ENCODE results near the gene PRR14.

Gene PRR14

DNA sequence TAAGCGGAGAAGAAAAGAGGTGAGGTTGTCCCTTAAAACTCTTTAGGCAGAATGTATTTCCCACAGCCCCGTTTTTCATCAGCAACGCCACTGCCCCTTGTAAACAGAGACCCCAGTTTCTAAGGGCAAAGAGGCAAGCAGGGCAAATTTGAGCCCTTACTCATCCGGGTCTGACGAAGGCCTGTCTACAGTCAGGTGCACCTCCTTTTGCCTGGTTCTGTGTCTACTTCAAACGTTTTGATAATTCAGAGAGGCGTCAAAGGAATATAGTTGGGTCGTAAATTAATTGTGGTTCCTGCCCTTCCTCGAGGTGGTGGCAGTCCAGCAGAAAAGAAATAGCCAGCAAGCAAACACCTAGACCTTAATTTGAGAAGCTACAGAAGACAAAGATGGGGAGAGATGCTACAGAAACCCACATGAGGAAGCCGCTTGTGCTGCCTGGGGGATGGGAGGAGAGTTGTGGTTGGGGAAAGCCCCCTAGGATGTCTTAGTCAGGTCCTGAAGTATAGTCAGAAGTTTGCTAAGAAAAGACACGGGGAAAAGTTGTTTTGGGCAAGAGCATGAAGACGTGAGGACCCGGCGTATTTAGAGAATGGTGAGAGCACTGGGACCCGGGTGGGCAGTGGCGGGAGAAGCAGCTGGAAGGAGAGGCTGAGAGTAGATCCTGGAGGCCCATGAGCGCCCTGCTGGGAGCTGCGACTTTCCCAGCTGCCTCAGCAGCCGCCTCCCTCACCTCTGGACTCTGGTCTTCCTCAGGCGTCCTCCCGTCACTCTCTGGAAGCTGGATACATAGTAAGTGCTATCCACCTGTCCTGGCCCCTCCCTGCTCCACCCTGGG lies 9.9 kb downstream of the PRR14 start:
- peak; percentile 87 for DNase-seq

GRCh38 chr16:30662449-30662848 lies 11.7 kb downstream of the PRR14 start:
- DNase-seq = no peak

- no peak for DNase-seq
Observed at GRCh38 chr16:30663038-30663437, 12.3 kb downstream of the PRR14 start.

- no peak for DNase-seq
Observed at GRCh38 chr16:30663820-30664219, 13.1 kb downstream of the PRR14 start.

GRCh38 chr16:30664616-30665109 lies 13.9 kb downstream of the PRR14 start:
- DNase-seq = no peak

GRCh38 chr16:30665155-30665829 lies 14.5 kb downstream of the PRR14 start:
- DNase-seq = no peak

- no peak for DNase-seq
Observed at GRCh38 chr16:30665830-30666190, 15.1 kb downstream of the PRR14 start.

DNA sequence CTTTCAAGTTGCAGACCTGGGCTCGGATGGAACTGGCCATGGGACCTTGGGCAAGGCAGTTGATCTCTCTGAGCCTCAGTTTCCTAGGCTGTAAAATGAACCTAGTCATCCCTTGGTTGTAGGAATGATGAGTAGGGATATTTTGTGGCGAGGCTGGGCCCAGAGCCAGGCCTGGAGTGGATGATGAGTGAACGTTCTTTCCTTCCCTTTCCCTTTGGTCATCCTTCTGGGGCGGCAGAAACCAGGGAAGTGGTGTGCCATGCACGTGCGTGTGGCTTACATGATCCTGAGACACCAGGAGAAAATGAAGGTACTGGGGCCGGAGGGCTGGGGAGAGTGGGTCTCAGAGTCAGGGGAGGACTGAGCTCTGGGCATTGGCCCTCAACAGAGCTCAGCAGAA lies 15.9 kb downstream of the PRR14 start:
- no peak for DNase-seq

GRCh38 chr16:30667361-30667905 lies 16.7 kb downstream of the PRR14 start:
- no peak for DNase-seq

- DNase-seq = no peak
Observed at GRCh38 chr16:30668393-30668792, 17.6 kb downstream of the PRR14 start.

- DNase-seq = no peak
Observed at GRCh38 chr16:30669026-30669902, 18.5 kb downstream of the PRR14 start.

- no peak for DNase-seq
Observed at GRCh38 chr16:30669903-30670824, 19.4 kb downstream of the PRR14 start.

- no peak for DNase-seq
Observed at GRCh38 chr16:30675143-30675542, 24.4 kb downstream of the PRR14 start.

DNA sequence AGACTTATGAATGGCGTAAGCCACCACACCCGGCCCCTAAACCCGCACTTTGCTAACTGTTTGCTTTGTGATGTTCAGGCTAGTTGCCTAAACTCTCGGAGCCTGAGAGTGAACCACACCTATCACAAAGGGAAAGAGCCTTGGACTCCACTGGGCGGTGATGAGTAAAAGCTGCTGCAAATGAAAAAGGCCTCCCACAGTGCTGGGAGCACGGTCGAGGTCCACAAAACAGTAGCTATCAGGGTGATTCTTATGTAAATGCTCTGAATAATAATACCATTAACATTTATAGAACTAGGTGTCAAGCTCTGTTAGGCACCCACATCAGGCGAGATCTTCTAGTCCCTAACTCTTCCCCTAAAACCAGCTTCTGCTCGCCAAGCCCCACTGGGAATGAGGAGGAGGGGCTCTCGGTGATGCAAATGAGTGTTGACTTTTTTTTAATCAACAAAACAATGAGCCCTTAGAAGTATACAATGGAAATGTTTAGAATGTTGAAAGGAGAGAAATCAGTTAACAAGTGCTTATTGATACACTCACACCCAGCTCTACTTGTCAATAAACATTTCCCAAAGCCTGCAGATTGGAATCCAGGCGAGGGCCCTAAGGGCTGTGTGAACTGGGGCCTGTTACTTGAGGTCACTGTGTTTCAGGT lies 27.3 kb downstream of the PRR14 start:
- DNase-seq = no peak

DNA sequence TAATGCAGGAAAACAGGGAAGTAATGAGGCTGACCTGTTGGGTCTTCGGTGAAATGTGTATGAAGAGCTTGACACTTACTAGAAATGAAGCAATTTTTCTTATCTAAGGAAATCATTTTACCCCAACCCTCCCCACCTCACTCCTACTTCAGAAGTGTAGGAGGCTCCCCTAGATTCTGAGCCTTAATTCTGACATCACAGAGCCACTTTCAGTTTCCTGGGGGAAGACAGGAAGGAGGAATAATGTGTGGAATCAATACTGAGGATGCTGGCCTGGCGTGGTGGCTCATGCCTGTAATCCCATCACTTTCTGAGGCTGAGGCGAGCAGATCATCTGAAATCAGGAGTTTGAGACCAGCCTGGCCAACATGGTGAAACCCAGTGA lies 27.8 kb downstream of the PRR14 start:
- no peak for DNase-seq

DNA sequence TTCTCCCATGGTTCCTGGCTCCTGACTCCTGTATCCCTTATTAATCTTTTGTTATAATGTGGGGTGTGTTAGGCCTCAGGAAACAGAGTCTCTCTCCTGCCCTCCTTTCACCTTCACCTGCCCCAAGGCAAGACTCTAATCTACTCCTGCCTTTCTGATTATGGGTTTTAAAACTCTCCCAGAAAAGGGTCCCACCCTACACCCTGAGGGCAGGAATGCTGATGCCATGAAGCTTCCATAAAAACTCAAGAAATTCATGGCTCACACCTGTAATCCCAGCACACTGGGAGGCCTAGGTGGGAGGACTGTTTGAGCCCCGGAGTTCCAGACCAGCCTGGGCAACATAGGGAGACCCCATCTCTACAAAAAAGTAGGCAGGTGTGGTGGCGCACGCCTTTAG lies 29.6 kb downstream of the PRR14 start:
- DNase-seq = no peak

DNA sequence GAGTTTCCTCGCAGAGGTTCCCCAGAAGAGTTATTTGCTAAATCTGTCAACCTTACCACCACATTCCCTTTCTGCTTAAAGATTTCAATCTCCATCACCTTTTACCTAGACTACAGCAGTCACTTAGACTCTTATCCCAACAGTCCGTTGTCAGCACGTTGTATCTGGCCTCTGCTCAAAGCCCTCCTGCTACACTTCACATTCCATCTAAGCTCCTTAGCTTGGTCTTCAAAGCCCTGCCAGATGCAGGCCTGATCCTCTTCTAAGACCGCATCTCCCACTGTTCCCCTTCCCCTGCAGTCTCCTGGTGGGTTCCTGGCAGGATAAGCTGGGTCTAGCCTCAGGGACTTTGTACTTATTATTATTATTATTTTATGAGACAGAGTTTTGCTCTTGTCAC lies 37.9 kb downstream of the PRR14 start:
- DNase-seq = no peak

DNA sequence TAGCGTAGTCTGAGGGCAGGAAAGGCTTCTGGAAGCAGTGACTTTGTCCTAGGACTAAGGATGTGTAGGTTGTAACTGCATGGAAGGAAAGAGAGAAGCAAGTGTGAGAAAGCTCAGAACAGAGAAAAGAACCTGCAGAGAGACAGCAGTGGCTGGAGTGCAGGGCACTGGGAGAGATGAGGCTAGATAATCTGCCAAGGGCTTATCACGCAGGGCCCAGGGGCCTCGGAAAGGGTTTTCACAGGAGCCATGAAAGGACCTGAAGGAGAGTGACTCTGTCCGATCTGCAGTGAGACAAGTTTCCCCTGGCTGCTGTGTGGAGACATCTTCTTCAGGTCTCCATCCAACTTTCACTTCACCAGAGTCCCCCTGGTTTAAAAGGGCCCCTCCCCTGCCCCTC lies 41.1 kb downstream of the PRR14 start:
- no peak for DNase-seq

DNA sequence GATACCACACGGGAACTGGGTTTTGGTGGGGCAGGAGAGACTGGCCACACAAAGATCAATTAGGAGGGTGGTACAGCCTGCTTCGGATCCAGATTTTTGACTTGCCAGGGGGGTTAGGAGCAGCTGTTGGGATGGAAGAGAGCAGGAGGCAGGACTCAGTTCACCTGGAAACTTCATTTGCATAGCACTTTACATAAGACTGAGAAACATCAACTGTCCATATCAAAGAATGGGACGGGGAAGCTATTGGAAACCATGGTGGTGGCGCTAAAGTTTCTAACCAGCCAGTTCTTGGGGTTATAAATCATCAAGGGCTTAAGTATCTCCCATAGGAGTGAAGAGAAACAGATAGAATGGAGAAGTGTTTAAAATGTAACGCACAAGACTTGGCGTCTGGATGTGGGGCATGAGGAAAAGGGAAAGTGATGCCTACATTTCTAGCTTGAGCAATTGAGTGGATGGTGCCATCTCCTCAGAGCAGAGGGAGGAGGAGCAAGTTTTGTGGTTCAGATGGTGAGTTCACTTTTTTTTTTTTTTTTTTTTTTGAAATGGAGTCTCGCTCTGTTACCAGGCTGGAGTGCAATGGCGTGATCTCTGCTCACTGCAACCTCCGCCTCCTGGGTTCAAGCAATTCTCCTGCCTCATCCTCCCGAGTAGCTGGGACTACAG lies 41.8 kb downstream of the PRR14 start:
- DNase-seq = no peak

DNA sequence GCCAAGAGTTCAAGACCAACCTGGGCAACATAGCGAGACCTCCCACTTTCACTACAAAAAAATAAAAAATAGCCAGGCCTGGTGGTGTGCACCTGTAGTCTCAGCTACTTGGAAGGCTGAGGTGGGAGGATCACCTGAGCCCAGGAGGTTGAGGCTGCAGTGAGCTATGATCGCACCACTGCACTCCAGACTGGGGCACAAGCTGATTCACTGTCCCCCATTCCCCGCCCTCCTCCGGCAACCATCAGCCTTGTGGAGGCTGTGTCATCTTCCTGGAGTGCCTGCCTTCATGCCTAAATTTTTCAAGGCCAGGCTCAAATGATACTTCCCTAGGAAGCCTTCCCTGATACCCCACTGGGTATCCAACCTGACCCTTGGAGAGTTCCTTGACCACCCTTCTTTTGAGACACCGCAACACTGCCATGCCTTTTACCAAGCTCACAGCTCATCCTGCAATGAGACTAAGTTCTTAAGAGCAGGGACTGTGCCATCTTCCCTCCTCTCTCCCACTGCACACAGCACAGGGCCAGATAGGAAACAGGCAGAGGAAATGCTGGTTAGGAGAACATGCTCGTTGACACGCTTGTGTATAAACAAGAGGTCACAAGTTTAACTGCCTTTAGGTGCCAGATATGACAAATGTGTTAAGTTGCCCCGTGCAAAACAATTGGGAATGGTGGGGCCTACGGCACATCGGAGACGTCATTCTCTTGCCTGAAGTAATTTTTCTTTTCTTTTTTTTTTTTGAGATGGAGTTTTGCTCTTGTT lies 44.4 kb downstream of the PRR14 start:
- DNase-seq = no peak

Data from CD4-positive, alpha-beta T cell treated with Interleukin-12 subunit alpha and Interleukin-12 subunit beta, for 1 hour (primary cell).